Vagina (tissue), 2 donors: ENCODE measurements around the gene NDUFA3. TPM values are rescaled to one million over a fixed set of nuclear protein-coding genes. Genes with fewer than 3 reads are reported as not detected.

Experiments
- DNase-seq, 2 donors: peaks; one replicate each; pipeline ENCODE4 v3.0.0-alpha.2; 2017; ENCODE audit errors: extremely low spot score in 2 of 2
- H3K27ac ChIP-seq: fragments of 200-600 bp; sonication (generic); one replicate; pipeline ENCODE4 v1.5.1; 2019
- H3K27me3 ChIP-seq: fragments of 200-600 bp; sonication (generic); one replicate; pipeline ENCODE4 v1.5.1; 2019
- H3K36me3 ChIP-seq, 2 donors: fragments of 200-600 bp; sonication (generic); one replicate each; pipeline ENCODE4 v1.5.1; 2017 to 2019
- H3K4me1 ChIP-seq: fragments of 200-600 bp; sonication (generic); one replicate; pipeline ENCODE4 v1.5.1; 2019
- H3K4me3 ChIP-seq, 2 donors: fragments of 200-600 bp; sonication (generic); 1 replicate in 1 of 2; 2 replicates in 1 of 2; pipeline ENCODE4 v1.5.1; 2016 to 2019
- H3K9me3 ChIP-seq: fragments of 200-600 bp; sonication (generic); one replicate; pipeline ENCODE4 v1.5.1; 2019
- POLR2A ChIP-seq, 2 donors: fragments of 450-650 bp; IDR thresholded peaks; one replicate each; pipeline ENCODE4 v1.6.1; 2017; ENCODE audit warnings: antibody characterized with exemption in 2 of 2, mild to moderate bottlenecking in 2 of 2, moderate library complexity in 2 of 2
- POLR2AphosphoS5 ChIP-seq, 2 donors: sonication (generic); formaldehyde crosslinking; IDR thresholded peaks; one replicate each; pipeline ENCODE4 v1.9.0; 2017; ENCODE audit warnings: antibody characterized with exemption in 2 of 2, mild to moderate bottlenecking in 2 of 2, low read depth in 1 of 2; ENCODE audit not compliant: insufficient read depth in 1 of 2
- intact Hi-C: fragments of 100-400 bp; cut with DNase I; formaldehyde crosslinking; loops from one replicate; pipeline ENCODE4 v1.15.1; 2023
- total RNA-seq: library from RNA; depleted of rRNA; stranded (reverse); fragments of >200 nt; gene quantifications from one replicate; pipeline ENCODE4 v1.2.3, GENCODE V29; 2016
- TF ChIP-seq, protein P1 (sequence below), 3 experiments: fragments of 450-650 bp in 2 of 3; fragments of 200-600 bp in 1 of 3; sonication (generic) in 1 of 3; IDR thresholded peaks; one replicate each; pipeline ENCODE4 v1.5.1; 2017 to 2019; ENCODE audit warnings: antibody characterized with exemption in 3 of 3, mild to moderate bottlenecking in 2 of 3, moderate library complexity in 2 of 3

The NDUFA3 gene
- total RNA-seq, 1 donor from 2014 or later: 79.3 TPM

DNA sequence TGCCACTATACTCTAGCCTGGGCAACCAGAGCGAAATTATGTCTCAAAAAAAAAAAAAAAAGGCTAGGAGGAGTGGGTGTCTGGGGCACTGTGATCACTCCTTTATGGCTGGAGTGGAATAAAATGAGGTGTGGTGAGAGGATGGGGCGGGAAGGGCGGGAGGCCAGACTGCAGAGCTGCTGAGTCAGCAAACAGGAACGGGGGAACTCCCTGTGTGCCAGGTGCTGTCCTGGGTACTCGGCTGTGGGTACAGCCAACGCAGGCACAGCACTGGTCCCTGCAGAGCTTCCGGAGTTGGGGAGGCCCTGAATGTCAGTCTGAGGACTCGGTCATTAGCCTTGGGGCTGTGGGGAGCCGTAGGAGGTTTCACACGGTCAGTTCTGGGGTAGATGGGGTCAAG, 18.6 kb downstream of the NDUFA3 start:
- no peak overlapping the region for H3K27ac ChIP-seq
- TF ChIP-seq POLR2AphosphoS5 (IDR thresholded peaks at IDR 0.05; ENCODE audit: insufficient read depth in 1 of 2, low read depth in 1 of 2) (no peak), POLR2A (IDR thresholded peaks at IDR 0.05) (no peak)
- TF ChIP-seq, protein P1, sequence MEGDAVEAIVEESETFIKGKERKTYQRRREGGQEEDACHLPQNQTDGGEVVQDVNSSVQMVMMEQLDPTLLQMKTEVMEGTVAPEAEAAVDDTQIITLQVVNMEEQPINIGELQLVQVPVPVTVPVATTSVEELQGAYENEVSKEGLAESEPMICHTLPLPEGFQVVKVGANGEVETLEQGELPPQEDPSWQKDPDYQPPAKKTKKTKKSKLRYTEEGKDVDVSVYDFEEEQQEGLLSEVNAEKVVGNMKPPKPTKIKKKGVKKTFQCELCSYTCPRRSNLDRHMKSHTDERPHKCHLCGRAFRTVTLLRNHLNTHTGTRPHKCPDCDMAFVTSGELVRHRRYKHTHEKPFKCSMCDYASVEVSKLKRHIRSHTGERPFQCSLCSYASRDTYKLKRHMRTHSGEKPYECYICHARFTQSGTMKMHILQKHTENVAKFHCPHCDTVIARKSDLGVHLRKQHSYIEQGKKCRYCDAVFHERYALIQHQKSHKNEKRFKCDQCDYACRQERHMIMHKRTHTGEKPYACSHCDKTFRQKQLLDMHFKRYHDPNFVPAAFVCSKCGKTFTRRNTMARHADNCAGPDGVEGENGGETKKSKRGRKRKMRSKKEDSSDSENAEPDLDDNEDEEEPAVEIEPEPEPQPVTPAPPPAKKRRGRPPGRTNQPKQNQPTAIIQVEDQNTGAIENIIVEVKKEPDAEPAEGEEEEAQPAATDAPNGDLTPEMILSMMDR (IDR thresholded peaks at IDR 0.05): no peak
- peaks cover 0 to 79% of the 10 kb centered on the region in 2 donors for H3K36me3 ChIP-seq
- intact Hi-C loops: no loop called here
- no peak overlapping the region for H3K4me3 ChIP-seq
- no peaks in the 10 kb centered on the region for H3K9me3 ChIP-seq
- no peaks in the 10 kb centered on the region for H3K27me3 ChIP-seq
- DNase-seq: no peak
- peaks cover 10% of the 10 kb centered on the region for H3K4me1 ChIP-seq

DNA sequence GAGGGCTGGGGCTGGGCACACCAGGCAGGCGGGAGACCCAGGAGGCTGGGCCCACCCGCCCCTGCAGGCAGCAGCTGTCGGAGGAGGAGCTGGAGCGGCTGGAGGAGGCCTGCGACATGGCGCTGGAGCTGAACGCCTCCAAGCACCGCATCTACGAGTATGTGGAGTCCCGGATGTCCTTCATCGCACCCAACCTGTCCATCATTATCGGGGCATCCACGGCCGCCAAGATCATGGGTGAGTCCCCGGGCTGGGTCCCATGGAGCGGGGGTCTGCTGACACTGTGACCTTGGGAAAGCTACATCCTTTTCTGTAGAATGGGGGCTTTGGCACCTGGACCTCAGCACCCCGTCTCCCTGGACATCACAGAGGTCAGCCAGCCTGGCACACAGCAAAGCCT, 21.0 kb downstream of the NDUFA3 start:
- Histone ChIP-seq H3K27ac (no peak overlapping the region), H3K4me3 (no peak overlapping the region), H3K9me3 (no peaks in the 10 kb centered on the region), H3K4me1 (no peaks in the 10 kb centered on the region), H3K27me3 (no peaks in the 10 kb centered on the region), H3K36me3 (peaks cover 0 to 95% of the 10 kb centered on the region in 2 donors)
- intact Hi-C loops: no loop called here
- TF ChIP-seq POLR2A (IDR thresholded peaks at IDR 0.05) (no peak), POLR2AphosphoS5 (IDR thresholded peaks at IDR 0.05; ENCODE audit: insufficient read depth in 1 of 2, low read depth in 1 of 2) (no peak)
- TF ChIP-seq, protein P1 (IDR thresholded peaks at IDR 0.05): no peak
- no peak for DNase-seq

DNA sequence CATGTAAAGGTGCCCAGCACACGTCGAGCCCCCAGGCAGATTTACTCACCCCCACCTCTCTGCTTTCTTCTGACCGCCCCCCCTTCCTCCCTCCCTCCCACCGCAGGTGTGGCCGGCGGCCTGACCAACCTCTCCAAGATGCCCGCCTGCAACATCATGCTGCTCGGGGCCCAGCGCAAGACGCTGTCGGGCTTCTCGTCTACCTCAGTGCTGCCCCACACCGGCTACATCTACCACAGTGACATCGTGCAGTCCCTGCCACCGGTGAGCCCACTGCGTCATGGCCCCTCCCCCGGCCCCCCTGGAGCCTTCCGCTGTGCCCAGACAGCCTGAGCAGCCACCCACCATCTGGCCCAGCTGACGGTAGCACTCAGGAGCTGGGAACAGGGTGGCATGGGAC, 21.7 kb downstream of the NDUFA3 start:
- intact Hi-C loops: no loop called here
- Histone ChIP-seq H3K36me3 (peaks cover 0 to 95% of the 10 kb centered on the region in 2 donors), H3K4me3 (no peak overlapping the region), H3K4me1 (no peaks in the 10 kb centered on the region), H3K27ac (no peak overlapping the region), H3K9me3 (no peaks in the 10 kb centered on the region), H3K27me3 (no peaks in the 10 kb centered on the region)
- DNase-seq: no peak
- no peak for TF ChIP-seq POLR2A (IDR thresholded peaks at IDR 0.05)
- TF ChIP-seq, protein P1 (IDR thresholded peaks at IDR 0.05): no peak
- no peak for TF ChIP-seq POLR2AphosphoS5 (IDR thresholded peaks at IDR 0.05; ENCODE audit: insufficient read depth in 1 of 2, low read depth in 1 of 2)

DNA sequence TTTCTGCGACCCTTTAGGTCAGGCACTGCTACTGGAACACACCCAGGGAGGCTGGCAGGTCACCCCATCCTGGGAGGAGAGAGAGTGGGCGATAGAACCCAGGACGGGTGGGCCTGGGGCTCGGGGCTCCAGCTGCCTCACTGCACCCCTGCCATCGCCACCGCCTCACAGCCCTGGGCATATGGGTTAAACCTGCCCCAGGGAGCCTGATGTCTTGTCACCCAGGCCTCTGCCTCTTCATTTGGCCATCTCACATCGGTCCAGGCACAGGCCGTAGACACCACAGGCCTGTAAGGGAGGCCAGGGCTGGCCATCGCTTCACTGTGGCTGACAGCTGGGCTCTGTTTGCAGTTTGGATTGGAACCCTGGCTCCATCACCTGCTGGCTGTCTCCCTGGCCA, 23.1 kb downstream of the NDUFA3 start:
- peaks cover 0 to 88% of the 10 kb centered on the region in 2 donors for H3K36me3 ChIP-seq
- intact Hi-C loops: no loop called here
- no peak for DNase-seq

More for the DNA sequence above, 23.1 kb downstream of the NDUFA3 start:
- Histone ChIP-seq H3K27ac (no peak overlapping the region), H3K4me1 (no peaks in the 10 kb centered on the region), H3K9me3 (no peaks in the 10 kb centered on the region), H3K4me3 (no peak overlapping the region), H3K27me3 (no peaks in the 10 kb centered on the region)
- TF ChIP-seq POLR2AphosphoS5 (IDR thresholded peaks at IDR 0.05; ENCODE audit: insufficient read depth in 1 of 2, low read depth in 1 of 2) (no peak), POLR2A (IDR thresholded peaks at IDR 0.05) (no peak)
- TF ChIP-seq, protein P1 (IDR thresholded peaks at IDR 0.05): no peak
